Stimulated activated CD8-positive, alpha-beta memory T cell treated with anti-CD3 and anti-CD28 coated beads, Interleukin-7, amount 100 ng/mL, for 24 hours (primary cell): Measurements from ENCODE around the gene SLC7A4.
"Not testable (repeated sequence)": the region's sequence is repeated elsewhere in the genome, so short reads cannot be mapped to it uniquely, and the experiment has no call there.

ENCODE experiments used
- DNase-seq: peaks from one replicate; pipeline ENCODE4 v3.0.0-alpha.2; 2020; ENCODE audit warnings: low read depth

Gene SLC7A4

GRCh38 chr22:21041937-21042336 is 9.6 kb upstream of the SLC7A4 start:
- no peak for DNase-seq

GRCh38 chr22:21039158-21039557 is 6.8 kb upstream of the SLC7A4 start:
- not testable (repeated sequence) for DNase-seq

GRCh38 chr22:21038405-21038804 is 6.0 kb upstream of the SLC7A4 start:
- no peak for DNase-seq

GRCh38 chr22:21034989-21035388 is 2.6 kb upstream of the SLC7A4 start:
- DNase-seq: no peak

DNA sequence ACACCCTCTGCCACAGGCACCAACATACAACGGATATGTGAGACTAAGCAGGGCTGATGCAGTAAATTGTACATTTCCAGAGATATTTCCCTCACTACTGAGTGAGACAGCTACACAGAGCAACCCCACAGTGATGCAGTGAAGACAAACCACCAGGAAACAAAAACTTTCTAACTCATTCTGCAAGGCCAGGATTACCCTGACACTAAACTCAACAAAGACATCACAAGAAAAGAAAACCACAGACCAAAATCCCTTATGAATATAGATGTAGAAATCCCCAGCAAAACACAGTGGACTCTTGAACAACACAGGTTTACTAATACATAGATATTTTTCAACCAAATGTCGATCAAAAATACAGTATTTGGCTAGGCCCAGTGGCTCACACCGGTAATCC is 1.5 kb upstream of the SLC7A4 start:
- DNase-seq: no peak

- no peak for DNase-seq
Measured at GRCh38 chr22:21032868-21033688, 717 bp upstream of the SLC7A4 start.

- DNase-seq: no peak
Measured at GRCh38 chr22:21031545-21032036, 770 bp downstream of the SLC7A4 start.

DNA sequence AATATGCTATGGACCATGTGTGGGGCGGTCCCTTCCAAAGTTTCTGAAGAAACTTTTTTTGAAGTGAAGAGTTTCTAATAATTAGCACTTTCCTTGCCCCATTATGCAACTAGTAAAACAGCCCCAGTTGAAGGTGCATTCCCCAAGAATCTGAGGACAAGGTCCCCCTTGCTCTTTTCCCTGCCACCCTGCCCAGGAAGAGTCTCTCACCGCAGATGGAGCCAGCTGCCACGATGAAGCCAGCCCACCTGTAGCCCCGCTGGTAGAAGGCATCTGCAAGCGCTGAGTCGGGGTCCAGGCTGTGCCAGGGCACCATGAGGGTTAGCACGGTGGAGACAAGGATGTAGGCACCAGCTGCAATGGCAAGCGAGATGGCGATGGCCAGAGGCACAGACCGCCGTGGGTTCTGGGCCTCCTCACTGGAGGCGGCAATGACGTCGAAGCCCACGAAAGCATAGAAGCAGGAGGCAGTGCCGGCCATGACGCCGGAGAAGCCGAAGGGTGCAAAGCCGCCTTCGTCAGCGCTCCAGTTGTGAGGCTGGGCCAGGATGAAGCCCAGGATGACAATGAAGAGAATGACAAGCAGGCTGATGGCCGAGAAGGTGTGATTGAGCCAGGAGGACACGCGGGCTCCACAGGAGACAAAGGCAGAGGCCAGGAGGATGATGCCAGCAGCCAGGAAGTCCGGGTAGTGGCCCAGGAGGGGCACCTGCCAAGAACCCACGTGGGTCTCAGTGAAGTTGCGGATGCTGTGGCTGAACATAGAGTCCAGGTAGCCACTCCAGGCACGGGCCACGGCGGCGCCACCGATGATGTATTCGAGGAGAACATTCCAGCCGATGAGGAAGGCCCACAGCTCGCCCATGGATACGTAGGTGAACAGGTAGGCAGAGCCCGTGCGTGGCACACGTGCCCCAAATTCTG is 1.5 kb downstream of the SLC7A4 start:
- no peak for DNase-seq

DNA sequence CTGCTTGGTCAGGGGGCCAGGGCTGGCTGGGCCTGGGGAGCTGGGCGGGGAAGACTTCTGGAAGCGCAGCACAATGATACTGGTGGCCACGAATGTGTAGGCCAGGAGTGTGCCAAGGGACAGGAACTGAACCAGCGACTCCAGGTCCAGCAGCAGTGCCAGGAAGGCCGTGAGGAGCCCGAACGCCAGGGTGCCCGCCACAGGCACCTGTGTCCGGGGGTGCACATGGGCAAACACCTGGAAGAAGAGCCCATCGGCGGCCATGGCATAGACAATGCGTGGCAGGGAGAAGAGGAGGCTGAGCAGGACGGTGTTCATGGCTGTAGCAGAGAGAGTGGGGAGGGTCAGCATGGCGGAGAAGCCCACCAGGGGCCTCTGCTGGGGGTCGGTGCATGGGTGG is 2.3 kb downstream of the SLC7A4 start:
- no peak for DNase-seq

- DNase-seq: no peak
Measured at GRCh38 chr22:21029486-21030025, 2.8 kb downstream of the SLC7A4 start.

DNA sequence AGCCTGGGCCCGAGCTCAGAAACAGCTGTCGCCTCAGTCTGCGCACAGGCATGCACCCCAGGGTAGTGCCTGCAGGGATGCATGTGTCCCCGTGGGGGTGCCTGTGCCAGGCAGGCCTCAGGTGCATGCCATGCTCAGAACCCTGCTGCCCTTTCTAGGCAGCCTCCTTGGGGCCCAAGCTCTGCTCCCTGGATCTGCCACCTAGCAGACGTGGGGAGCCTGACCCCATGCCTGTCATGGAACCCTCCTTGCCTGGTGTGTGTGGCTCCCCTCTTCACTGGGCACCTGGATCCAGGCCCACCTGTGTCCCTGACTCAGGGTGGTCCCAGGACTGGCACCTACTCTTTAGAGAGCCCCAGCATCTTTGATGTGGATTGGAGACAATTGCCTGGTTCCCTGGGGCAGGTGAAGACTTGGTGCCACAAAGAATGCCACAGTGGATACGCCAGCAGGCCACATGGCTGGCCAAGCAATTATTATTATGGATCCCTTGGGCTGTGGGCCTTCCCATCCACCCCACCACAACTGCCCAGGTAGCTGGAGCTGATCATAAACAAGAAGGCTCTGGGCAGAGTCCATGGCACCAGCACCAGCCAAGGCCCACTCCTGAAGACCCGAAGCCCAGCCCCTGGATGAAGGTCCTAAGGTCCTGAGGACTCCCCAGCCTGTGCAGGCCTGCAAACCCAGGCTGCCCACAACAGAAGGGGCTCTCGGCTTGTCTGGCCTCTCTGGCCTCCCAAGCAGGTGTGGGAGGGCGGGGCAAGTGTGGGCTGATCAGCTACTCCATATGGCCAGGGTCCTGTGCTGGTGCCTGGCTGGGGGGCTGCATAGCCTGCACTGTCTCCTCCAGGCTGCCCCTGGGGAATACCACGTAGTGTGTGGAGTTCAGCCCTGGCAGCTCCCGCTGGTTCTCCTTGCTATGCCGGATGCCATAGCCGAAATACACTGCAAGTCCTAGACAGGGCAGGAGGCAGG is 3.8 kb downstream of the SLC7A4 start:
- no peak for DNase-seq

- DNase-seq: no peak
Measured at GRCh38 chr22:21026783-21027692, 5.3 kb downstream of the SLC7A4 start.

DNA sequence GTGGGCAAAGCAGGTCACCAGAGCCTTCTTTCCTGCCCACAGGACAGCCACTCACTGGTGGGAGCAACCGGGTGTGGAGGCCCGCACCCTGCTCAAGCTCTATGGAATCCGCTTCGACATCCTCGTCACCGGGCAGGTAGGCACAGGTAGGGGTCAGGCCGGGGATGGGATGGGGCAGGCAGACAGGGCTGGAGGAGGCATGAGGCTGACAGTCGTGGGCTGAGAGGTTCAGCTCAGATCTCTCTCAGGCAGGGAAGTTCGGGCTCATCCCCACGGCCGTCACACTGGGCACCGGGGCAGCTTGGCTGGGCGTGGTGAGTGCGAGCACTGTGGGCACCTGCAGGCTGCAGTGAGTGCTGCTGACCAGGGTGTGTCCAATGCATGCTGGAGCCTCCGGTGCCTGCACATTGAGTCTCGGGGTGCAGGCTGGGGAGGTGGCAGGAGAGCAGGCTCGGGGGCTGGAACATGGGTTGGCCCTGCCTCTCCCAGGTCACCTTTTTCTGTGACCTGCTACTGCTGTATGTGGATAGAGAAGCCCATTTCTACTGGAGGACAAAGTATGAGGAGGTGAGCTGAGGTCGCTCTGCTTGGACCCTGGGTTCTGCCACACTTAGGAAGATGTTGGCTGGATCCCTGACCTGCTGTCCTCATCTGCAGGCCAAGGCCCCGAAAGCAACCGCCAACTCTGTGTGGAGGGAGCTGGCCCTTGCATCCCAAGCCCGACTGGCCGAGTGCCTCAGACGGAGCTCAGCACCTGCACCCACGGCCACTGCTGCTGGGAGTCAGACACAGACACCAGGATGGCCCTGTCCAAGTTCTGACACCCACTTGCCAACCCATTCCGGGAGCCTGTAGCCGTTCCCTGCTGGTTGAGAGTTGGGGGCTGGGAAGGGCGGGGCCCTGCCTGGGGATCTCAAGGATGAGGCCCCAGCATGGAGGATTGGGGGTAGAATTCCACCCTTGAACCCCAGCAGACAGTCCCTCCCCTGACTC is 6.3 kb downstream of the SLC7A4 start:
- DNase-seq: no peak

DNA sequence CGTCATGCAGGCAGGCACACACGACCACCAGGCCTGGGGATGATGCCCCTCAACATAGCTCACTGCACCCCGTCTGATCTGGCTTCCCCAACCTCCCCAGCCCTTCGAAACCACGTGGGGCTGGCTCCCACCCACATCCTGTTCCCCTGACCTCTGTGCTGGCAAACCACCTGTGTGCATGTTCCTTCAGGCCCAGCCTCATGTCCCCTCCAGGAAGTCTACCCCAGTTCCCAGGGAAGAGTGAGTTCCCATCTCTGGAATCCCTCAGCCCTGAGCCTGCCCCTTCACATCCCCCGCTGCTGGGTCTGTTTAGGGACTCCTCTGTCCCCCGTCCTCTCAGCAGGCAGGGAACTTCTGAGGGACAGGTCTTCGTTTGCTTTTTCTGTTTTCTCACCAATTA is 7.1 kb downstream of the SLC7A4 start:
- no peak for DNase-seq

DNA sequence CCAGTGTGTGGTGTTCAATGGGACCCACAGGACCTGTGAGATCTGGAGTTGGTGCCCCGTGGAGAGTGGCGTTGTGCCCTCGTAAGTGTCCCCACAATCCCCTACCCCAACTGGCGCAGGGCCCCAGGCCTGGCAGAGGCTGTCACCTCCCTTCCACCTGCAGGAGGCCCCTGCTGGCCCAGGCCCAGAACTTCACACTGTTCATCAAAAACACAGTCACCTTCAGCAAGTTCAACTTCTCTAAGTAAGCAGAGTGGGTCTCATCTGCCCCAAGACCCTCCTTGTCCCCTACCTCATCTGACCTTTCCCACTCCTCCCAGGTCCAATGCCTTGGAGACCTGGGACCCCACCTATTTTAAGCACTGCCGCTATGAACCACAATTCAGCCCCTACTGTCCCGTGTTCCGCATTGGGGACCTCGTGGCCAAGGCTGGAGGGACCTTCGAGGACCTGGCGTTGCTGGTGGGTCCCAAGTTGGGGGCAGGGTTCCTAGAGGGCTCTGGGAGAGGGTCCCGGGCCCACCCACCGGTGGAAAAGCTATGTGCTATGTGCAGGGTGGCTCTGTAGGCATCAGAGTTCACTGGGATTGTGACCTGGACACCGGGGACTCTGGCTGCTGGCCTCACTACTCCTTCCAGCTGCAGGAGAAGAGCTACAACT is 9.3 kb downstream of the SLC7A4 start:
- no peak for DNase-seq

GRCh38 chr22:21022507-21022906 is 9.9 kb downstream of the SLC7A4 start:
- DNase-seq: no peak

DNA sequence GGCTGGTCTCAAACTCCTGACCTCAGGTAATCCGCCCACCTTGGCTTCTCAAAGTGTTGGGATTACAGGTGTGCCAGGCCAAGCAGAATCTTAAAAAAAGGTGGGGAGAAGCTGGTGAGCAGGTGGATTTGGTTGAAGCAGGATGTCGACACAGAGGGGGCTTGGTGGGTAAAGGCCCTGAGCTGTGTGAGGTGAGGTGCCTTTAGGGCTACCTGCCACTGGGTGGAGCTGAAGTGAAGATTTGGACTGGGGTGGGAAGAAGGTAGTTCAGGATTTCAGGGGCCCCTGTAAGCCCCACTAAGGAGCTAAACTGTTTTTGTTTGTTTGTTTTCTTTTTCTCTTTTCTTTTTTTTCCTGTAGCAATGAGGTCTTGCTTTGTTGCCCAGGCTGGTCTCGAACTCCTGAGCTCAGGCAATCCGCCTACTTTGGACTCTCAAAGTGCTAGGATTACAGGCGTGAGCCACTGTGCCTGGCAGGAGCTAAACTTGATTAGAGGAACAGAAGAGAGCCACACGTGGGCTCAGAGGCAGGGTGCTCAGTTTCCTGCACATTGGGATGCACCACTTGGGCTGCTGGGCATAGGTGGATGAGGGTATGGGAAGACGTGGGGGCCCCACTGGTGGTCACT is 11.4 kb downstream of the SLC7A4 start:
- no peak for DNase-seq

DNA sequence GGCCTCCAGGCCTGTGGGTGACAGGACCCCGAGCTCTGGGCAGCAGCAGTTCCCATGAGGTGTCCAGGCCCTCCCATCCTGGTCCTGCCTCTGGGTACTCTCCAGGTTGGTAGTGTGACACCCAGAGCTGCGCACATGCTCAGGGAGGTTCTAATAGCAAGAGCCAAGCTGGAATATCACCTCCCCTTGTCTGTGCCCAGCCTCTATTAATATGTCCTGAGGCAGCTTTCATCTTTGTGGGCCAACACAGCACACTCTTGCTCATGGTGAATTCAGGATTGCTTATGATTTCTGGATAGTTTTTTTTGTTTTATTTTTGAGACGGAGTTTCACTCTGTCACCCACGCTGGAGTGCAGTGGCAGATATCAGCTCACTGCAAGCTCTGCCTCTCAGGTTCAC is 14.0 kb downstream of the SLC7A4 start:
- DNase-seq: no peak
